Endodermal cell (in vitro differentiated cells): ENCODE data around the gene RAI2. TPM values are rescaled to one million over a fixed set of nuclear protein-coding genes. Genes with fewer than 3 reads are reported as not detected.

Source experiments
- DNase-seq: peaks from one replicate; pipeline ENCODE4 v3.0.0-alpha.2; 2017
- H3K27ac ChIP-seq: 2 replicates; pipeline ENCODE4 v1.5.1; 2013; ENCODE audit warnings: mild to moderate bottlenecking, low read depth, low read length, moderate library complexity
- H3K27me3 ChIP-seq: 2 replicates; pipeline ENCODE4 v1.6.1; 2013; ENCODE audit warnings: mild to moderate bottlenecking, low read length, moderate library complexity; ENCODE audit not compliant: insufficient read depth, control insufficient read depth, poor library complexity, severe bottlenecking
- H3K36me3 ChIP-seq: 2 replicates; pipeline ENCODE4 v1.7.0; 2013; ENCODE audit warnings: mild to moderate bottlenecking, low read length, moderate library complexity; ENCODE audit not compliant: control insufficient read depth, insufficient read depth
- H3K4me1 ChIP-seq: one replicate; pipeline ENCODE4 v1.7.0; 2013; ENCODE audit warnings: low read length; ENCODE audit not compliant: control insufficient read depth, insufficient read depth
- H3K4me3 ChIP-seq: 2 replicates; pipeline ENCODE4 v1.5.1; 2013; ENCODE audit warnings: mild to moderate bottlenecking, low read length, moderate library complexity
- H3K9ac ChIP-seq: 2 replicates; pipeline ENCODE4 v1.6.1; 2013; ENCODE audit warnings: mild to moderate bottlenecking, low read length, moderate library complexity; ENCODE audit not compliant: poor library complexity, severe bottlenecking; ENCODE audit errors: extremely low read depth
- H3K9me3 ChIP-seq: 2 replicates; pipeline ENCODE4 v1.6.1; 2013; ENCODE audit warnings: mild to moderate bottlenecking, low read length, moderate library complexity; ENCODE audit not compliant: control insufficient read depth
- H3K27ac Mint-ChIP-seq: 2 replicates; pipeline ENCODE4 v1.8.0; 2020; ENCODE audit warnings: mixed read lengths
- H3K27me3 Mint-ChIP-seq: 2 replicates; pipeline ENCODE4 v1.8.0; 2021; ENCODE audit warnings: mild to moderate bottlenecking, mixed read lengths; ENCODE audit not compliant: insufficient read depth
- H3K36me3 Mint-ChIP-seq: 2 replicates; pipeline ENCODE4 v1.8.0; 2020; ENCODE audit warnings: low read depth, mixed read lengths
- H3K4me1 Mint-ChIP-seq: 2 replicates; pipeline ENCODE4 v1.8.0; 2020; ENCODE audit warnings: mixed read lengths
- H3K4me3 Mint-ChIP-seq: 2 replicates; pipeline ENCODE4 v1.8.0; 2020; ENCODE audit warnings: mild to moderate bottlenecking, moderate library complexity, mixed read lengths
- H3K9me3 Mint-ChIP-seq: 2 replicates; pipeline ENCODE4 v1.8.0; 2020; ENCODE audit warnings: mild to moderate bottlenecking, mixed read lengths
- CTCF ChIP-seq: fragments of 200-600 bp; sonication (generic); conservative IDR thresholded peaks from 2 replicates; pipeline ENCODE4 v1.5.0; 2021; ENCODE audit warnings: antibody characterized with exemption, mild to moderate bottlenecking
- WGBS, 2 experiments: methylation state at CpG; one replicate each; pipeline versions ENCODE4 v1.1.5 to v1.1.7; 2013; ENCODE audit warnings: missing lambda C conversion rate in 2 of 2, mixed read lengths in 1 of 2; ENCODE audit not compliant: insufficient coverage in 1 of 2, insufficient read length in 1 of 2; 5-methylcytosine and 5-hydroxymethylcytosine counted together
- total RNA-seq, 2 donors: library from RNA; stranded (reverse); fragmentation: NEBNext Ultra II Directional in 1 of 2; extraction: Animal tissue kit (Norgen Biotek cat#: 25700) in 1 of 2; gene quantifications; 2 replicates in 1 of 2; 3 replicates in 1 of 2; pipeline ENCODE4 v1.2.1, GENCODE V29; 2021

RAI2 gene
- total RNA-seq, 2 donors from 2014 or later, result 4.8 to 5.8 TPM

- no peaks in the 10 kb centered on the region for H3K27me3 ChIP-seq
- WGBS, 2 experiments, result 80% methylated on average over 1 of the region's 2 CpGs; no CpG with 5 or more reads in 1 of the 2 experiments
- no peaks in the 10 kb centered on the region for H3K4me1 ChIP-seq
- no peak overlapping the region for H3K4me3 Mint-ChIP-seq
- no peak for DNase-seq
- H3K4me3 ChIP-seq, result no peak overlapping the region
- no peak overlapping the region for H3K27ac Mint-ChIP-seq
- H3K9me3 Mint-ChIP-seq, result peaks cover 30% of the 10 kb centered on the region
- H3K27ac ChIP-seq, result no peak overlapping the region
- H3K4me1 Mint-ChIP-seq, result no peaks in the 10 kb centered on the region
- H3K36me3 ChIP-seq, result no peaks in the 10 kb centered on the region
- no peak overlapping the region for H3K9ac ChIP-seq
- no peaks in the 10 kb centered on the region for H3K27me3 Mint-ChIP-seq
- no peaks in the 10 kb centered on the region for H3K36me3 Mint-ChIP-seq
- no peak for TF ChIP-seq CTCF
- no peaks in the 10 kb centered on the region for H3K9me3 ChIP-seq
Measured at GRCh38 chrX:17833954-17834353, 27.1 kb downstream of the RAI2 start.

GRCh38 chrX:17831255-17831654 is 29.8 kb downstream of the RAI2 start:
- peaks cover under 1% of the 10 kb centered on the region for H3K36me3 Mint-ChIP-seq
- no peak overlapping the region for H3K4me3 Mint-ChIP-seq
- H3K27ac Mint-ChIP-seq, result no peak overlapping the region
- WGBS, 2 experiments, result 92% methylated on average over 3 of the region's 3 CpGs; no CpG with 5 or more reads in 1 of the 2 experiments
- no peaks in the 10 kb centered on the region for H3K9me3 ChIP-seq
- no peaks in the 10 kb centered on the region for H3K27me3 Mint-ChIP-seq
- no peaks in the 10 kb centered on the region for H3K36me3 ChIP-seq
- no peak overlapping the region for H3K9ac ChIP-seq
- no peaks in the 10 kb centered on the region for H3K27me3 ChIP-seq
- H3K9me3 Mint-ChIP-seq, result peaks cover 40% of the 10 kb centered on the region
- H3K27ac ChIP-seq, result no peak overlapping the region
- no peaks in the 10 kb centered on the region for H3K4me1 Mint-ChIP-seq
- no peaks in the 10 kb centered on the region for H3K4me1 ChIP-seq
- no peak overlapping the region for H3K4me3 ChIP-seq
- no peak for TF ChIP-seq CTCF
- DNase-seq, result no peak

GRCh38 chrX:17830211-17830610 is 30.9 kb downstream of the RAI2 start:
- Mint-ChIP-seq H3K4me1 (no peaks in the 10 kb centered on the region), H3K36me3 (peaks cover 2% of the 10 kb centered on the region), H3K4me3 (no peak overlapping the region), H3K27me3 (peaks cover 5% of the 10 kb centered on the region), H3K9me3 (peaks cover 47% of the 10 kb centered on the region), H3K27ac (no peak overlapping the region)
- no peaks in the 10 kb centered on the region for H3K36me3 ChIP-seq
- H3K27ac ChIP-seq, result no peak overlapping the region
- TF ChIP-seq CTCF, result no peak
- 92% methylated on average over 1 of the region's 1 CpG; no CpG with 5 or more reads in 1 of the 2 experiments for WGBS, 2 experiments
- H3K9ac ChIP-seq, result no peak overlapping the region
- H3K9me3 ChIP-seq, result no peaks in the 10 kb centered on the region
- H3K4me3 ChIP-seq, result no peak overlapping the region
- no peaks in the 10 kb centered on the region for H3K4me1 ChIP-seq
- no peaks in the 10 kb centered on the region for H3K27me3 ChIP-seq
- no peak for DNase-seq
